ENCODE data around the gene MXRA8.
A peak's percentile ranks its signal among the peaks of the same experiment; 100 is the strongest.

The MXRA8 gene

DNA sequence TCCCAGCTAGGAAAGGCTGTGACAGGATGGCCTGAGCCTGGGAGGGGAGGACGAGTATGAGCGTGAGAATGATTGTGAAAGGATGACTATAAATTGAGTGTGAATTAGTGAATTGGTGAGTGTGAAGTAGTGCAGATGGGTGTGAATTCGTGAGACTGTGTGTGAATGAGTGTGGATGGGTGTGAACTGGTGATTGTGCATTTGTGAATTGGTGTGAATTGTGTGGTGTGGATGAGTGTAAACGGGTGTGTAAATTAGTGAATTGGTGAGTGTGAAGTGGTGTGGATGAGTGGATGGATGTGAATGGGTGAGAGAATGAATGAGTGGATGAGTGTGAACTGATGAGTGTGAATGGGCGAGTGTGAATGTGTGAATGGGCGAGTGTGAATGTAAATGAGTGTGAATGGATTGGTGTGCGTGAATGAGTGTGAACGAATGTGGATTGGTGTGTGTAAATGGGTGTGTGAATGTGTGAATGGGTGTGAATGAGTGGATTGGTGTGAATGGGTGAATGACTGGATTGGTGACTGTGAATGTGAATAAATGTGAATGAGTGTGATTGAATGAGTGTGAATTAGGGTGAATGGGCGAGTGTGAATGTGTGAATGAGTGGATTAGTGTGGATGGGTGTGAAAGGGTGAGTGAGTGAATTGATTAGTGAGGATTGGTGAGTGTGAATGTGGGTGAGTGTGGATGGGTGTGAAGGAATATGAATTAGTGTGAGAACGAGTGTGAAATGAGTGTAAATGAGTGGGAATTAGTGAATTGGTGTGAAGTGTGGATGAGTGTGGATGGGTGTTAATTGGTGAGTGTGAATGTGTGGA lies 7.7 kb upstream of the MXRA8 start:
- no peak for DNase-seq

DNA sequence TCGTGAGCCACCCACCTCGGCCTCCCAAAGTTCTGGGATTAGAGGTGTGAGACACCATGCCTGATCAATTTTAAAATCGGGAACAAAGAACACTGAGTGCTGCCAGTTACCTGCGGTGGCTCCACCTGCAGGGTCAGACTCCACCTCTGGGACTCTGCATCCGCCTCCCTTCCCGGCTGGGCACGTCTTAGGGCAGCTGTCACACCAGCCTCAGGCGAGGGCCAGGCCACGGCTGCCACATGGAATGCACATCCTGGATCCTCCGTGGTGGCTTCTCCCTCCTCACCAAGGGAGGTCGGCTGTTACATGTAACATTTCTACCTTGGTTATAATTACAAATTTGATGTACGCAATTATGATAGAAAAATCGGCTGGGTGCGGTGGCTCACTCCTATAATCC lies 5.9 kb upstream of the MXRA8 start:
- no peak for DNase-seq

DNA sequence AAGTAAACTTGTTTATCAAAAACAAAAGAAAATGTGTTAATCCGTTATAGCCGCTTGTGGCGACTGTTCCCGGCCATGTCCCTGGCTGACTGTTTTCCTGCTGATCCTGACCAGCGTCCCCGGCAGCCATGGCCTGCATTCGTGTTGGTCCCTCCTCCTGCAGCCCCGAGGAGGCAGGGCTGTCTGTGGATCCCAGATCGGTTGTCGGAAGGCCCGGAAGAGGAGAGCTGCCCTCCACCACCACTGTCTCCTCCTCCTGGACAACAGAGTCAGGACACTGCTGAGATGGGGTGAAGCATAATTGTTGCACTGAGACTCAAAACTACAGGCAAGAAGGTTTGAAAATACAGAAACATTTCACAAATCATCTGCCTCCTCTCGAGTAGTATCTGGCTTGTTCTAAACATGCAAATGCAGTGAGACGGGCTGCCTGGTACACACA lies 3.6 kb upstream of the MXRA8 start:
- no peak for DNase-seq

DNA sequence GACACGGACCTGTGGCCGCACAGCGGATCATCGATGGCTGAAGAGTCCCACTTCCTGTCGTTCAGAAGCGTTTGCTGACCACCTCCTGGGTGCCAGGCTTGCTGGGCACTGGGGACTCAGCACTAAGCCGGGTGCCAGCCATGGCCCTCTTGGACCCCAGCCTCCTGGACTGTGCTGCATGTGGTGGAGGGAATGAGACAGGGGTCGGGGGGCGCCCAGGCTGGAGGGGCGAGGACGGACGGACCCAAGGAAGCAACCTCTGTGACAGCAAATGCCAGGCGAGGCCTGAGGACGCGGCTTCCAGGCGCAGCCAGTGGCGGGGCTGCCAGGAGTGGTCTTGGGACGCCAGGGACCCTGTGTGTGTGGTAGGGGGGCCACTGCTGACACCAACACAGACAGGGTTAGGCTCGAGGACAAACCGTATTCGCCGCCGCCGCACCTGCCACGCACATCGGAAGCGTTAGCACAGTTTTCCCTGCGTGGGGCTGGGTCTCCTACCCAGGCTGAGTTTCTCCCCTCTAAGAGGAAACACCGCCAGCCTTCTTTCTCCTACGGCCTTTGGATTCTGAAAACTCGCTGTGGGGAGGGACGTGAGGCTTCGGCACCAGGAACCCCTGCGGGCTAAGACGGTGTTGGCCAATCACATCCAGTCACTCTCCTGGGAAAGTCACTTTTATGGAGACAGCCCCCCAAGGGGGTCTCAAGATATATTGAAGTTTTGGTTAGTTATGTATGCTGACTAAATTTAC lies 3.1 kb upstream of the MXRA8 start:
- DNase-seq = no peak

DNA sequence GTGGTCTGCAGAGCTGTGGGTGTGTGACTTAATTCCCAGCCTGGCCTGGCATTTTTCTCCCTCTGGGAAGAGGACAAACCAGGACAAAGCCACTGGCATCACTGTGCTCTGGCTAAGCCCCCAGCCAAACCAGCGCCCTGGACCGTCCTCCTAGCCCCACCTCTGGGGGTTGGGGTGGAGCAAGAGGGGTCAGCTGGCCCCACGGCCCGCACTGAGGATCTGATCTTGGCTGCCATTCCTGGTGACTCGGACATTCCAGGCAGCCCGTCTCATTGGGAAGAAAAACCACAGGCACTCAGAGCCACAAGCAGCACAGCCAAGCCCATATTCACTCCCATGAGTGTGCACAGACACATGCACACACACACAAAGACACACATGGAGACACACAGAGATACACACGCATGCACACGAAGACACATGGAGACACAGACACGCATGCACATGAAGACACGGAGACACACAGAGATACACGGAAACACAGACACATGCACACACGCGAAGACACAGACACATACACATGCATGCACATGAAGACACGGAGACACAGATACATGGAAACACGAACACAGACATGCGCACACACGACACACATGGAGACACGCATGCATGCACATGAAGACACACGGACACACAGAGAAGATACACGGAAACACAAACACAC lies 2.3 kb upstream of the MXRA8 start:
- no peak for DNase-seq

DNA sequence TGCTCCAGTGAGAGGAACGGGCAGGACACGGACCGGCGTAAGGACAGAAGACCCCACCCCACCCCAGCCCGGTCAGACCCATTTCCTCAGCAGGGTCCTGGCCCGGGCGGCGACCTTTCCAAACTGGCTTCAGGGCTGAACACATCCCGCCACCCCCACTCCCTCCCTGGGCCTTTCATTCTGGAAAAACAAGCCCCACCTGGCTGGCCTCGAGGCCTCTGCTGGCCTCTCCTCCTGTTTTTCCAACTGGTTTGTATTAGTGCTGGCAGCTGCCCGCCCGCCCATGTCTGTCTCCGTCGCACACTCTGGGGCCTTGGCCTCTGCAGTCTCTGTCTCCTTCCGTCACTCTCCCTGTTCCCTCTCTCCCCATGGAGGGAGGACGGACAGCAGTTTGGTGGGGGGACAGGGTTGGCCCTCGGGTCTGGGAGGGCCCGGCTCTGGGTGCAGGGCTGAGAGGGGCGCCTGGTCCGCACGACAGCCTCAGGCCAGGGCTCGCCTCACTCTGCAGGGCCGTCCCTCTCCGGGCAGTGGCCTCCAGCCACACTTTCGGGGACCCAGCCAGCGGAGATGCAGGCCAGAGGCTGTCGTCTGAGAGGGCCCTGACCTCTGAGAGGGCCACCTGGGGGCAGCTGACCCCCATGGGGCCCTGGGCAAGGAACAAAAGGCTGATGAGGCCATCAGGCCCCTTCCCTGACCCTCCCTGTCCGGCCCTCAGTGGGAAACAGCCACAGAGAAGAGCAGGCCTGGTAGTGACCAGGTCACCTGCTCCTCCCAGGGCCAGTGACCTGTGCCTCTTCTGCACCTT lies 1.5 kb upstream of the MXRA8 start:
- no peak for DNase-seq

DNA sequence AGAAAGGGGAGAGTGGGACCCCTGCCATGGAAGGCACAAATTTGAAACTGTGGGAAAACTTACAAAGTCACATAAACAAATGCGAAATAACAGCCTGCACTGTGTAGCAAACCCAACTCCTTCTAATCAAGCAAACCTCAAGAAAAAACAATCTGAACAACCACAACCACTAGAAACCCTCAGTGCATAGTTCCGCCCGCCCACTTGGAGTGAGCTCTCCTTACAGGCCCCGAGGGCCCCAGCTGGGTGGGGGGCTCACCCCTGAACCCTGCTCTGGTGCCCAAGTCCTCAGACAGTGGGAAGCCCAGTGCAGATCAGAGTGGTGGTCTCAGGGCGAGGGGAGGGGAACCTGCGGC lies 931 bp upstream of the MXRA8 start:
- no peak for DNase-seq

DNA sequence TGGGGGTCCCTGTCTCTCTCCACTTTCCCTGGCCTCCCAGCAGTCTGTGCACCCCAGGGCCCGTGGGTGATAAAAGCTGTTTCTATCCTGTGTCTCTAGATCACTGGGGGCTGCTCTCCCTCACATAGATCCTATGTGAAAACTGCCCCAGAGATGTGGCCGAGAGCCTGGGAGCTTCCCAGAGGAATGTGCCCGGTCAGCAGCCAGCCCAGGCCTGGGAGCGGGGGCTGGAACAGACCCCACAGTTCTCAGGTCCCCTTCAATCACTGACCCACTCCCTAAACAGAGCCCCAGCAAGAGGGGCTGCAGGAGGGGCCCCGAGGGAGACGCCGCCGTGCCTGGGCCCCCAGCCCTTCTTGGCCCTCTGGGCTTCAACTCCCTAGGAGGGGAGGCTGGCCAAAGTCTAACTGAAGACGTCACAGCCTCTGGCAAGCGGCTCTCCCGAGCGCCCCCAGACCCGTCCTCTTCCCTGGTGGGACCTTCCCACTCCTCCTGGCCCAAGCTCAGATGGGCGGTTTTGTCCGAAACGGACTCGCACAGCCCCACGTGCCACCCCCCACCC lies 403 bp downstream of the MXRA8 start:
- no peak for DNase-seq

DNA sequence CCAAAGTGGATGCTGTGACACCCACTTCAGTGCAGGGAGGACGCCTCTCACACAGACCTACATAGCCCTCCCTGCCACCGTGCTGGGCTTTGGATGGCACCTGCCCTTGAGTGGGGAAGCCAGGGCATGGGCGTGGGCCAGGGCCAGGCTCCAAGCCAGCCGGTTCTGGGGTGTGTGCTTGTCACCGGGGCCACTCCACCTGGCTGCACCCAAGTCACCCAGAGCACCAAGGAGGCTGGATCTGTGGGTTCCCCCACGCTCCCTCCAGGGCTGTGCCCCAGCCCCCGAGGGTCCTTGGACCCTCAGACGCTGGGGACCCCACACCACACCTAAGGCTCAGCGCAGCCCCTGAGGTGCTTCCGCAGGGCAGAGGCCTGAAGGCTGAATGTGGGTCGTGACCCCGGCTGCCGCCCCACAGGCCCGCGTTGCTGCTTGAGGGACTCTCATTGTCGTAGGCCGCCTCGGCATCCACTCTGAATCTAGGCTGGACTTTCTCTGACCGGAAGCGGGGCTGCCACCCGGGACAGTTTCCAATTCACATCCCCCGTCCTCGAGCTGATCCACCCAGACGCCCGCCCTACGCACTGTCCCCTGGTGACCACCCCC lies 1.5 kb downstream of the MXRA8 start:
- DNase-seq = no peak

DNA sequence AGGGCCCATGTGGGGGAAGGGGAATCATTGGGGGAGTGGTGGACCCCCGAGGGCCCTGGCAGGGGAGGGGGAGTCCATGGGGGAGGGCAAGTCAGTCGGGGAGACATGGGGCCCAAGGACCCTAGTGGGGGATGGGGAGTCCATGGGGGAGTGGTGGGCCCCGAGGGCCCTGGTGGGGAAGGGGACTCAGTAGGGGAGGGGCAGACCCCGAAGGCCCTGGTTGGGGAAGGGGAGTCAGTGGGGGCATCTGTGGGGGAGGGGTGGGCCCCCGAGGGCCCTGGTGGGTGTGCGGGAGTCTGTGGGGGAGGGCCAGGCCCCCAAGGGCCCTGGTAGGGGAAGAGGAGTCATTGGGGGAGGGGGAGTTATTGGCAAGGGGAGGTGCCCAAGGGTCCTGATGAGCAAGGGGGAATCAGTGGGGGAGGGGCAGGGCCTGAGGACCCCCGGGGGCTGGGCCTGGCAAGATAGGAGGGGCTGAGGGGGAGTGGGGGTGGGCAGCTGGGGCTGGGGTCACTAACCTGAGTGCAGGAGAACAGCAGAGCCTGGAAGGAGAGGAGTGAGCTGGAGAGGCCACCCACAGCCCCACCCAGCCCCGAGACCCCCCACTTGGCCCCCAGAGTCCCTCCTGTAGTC lies 2.1 kb downstream of the MXRA8 start:
- DNase-seq = no peak

DNA sequence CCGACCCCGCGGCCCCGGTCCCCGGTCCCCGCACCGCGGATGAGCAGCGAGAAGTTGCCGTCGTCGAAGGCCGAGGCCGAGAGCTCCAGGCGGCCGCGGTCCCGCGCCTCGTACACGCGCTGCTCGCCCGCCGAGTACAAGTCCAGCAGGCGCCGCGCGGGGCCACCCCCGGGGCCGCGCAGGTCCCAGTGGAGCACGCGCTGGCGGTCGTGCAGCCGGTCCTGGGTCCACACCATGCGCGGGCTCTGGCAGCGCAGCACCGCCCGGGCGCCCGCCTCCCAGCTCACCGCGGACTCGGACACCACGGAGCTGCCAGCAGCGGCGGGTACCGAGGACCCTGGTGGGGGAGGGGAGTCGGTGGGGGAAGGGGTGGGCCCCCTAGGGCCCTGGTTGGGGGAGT lies 2.9 kb downstream of the MXRA8 start:
- no peak for DNase-seq

DNA sequence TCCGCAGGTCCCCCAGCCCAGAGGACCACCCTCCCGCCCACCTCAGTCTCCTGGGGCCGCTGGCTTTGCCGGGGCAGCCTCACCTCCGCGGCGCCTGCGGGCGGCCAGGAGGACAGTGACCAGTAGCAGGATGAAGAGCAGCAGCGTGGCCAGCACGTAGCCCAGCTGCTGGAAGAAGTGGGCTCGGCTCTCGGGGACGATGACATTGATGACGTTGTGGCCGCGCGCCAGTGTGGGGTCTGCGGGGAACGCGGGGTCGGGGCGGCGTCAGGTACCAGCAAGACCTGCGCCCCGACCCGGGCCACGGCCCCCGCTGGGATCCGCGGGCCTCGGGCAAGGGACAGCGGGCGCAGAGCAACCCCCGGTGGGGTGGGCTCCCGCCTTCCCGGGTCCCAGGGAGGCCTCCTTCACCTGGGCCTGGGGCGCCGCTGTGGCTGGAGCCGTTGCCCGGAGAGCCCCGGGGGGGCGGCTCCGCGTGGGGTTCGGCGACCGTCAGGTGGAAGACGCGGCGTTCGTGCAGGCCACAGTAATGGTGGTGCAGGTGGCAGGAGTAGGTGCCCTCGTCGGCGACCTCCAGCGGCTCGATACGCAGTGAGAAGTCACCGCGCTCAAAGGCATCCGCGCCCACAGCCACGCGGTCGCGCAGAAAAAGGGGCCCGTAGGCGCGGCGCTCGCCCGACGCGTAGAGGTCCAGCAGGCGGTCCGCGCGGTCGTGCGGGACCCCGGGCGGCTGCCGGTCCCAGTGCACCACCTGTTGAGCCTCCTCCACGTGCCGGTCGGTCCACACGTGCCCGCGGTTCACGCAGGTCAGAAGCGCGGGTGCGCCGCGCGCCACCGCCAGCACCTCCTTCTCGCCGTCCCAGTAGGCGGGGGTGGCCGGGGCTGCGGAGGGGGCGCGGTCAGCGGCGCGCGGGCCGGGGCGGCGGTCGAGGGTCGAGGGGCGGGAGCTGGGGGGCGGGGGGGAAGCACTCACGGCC lies 3.8 kb downstream of the MXRA8 start:
- DNase-seq = no peak

DNA sequence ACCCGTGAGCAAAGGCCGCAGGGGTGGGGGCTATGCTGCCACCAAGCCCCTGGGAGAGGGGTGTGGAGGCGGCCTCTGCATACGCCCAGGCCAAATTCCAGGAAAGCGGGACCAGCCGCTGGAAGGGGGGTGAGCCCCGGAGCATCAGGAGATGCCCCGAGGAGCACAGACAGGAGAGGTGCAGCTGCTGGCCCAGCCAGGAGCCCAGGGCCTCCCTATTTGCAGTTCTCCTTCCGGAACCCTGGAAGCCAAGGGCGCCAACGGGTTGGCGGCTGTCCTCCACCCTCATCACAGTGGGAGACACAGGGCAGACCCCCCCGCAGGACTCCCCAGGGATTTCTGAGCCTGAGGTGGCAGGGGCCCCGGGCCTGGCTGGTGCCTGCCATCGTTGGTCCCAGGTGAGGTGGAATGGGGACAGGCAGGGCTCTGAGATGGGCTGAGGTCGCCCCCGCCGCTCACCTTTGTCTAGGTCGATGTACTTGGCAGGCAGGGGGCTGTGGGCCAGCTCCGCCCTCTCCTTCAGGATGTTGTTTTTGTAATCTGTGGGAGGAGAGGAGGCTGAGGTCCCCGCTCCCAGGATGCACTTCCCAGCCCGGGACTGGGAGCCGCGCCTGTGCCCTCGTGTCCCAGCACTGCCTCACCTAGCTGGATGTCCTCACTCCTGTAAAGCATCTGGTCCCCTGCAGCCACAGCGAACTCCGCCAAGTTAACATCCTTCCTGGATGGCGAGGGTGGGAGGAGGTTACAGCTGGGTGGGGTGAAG lies 4.8 kb downstream of the MXRA8 start:
- no peak for DNase-seq

DNA sequence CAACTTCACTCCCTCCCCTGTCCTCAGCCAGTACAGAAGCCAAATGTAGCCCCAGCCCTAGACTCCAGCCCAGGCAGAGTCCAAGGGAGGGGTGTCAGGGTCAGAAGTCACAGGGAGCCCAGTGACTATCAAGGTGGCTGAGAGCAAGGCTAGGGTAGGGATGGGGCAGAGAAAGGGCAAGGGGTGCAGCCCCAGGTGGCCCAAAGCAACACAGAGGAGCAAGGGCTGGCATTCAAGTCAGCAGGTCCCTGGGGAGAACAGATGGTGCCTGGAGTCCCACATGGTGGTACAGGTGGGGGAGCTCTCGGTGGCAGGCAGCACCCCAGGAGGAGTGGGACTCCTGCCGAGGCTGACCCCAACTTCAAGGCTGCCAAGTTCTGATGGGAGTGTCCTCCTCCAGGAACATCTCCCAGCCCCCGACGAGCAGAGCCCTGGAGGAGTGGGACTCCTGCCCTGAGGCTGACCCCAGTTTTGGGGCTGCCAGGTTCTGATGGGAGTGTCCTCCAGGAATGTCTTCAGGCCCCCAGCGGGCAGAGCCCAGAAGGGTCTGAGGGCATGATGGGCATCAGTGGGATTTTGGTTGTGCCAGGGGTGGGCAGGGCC lies 5.5 kb downstream of the MXRA8 start:
- no peak for DNase-seq

DNA sequence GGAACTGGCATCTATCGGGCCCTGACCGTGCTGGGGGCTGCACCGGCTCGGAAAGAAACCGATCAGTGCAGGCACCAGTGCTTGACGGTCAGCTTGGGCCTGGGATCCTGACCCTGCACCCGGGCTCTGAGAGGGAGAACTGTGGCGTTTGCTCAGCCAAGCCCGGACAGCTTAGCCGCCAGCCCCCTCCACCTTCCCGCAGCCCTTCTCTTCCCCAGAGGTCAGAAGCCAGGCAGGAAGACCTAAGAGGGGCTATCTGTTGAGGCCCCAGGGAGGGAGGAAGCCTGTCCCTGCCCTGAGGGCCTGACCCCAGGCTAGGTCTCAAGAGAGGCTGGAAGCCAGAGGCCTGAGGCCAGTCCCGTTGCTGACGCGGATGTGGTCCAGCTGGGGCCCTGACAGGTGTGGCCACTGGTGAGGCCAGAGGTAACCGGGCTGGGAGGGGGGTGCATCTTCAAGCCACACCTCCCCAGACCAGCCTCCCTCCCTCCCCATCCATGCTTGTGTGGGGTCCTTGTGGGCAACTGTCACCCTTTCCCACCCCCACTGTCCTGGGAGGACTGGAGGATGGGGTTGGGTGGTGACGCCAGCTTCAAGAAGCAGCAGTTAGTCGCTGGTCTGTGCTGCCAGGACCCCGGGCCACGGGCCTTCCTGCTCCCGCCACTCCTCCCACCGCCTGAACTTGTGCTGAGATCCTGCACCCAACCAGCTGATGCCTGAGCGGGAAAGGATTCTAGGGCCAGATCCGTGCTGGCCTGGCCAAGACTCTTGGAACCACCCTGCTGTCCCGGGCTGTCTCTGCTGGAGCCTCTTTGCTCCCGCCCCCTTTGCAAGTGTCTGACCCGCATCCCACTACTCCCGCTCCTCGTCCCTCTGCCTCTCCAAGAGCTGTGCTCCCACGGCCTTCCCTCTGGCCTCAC lies 6.6 kb downstream of the MXRA8 start:
- no peak for DNase-seq

DNA sequence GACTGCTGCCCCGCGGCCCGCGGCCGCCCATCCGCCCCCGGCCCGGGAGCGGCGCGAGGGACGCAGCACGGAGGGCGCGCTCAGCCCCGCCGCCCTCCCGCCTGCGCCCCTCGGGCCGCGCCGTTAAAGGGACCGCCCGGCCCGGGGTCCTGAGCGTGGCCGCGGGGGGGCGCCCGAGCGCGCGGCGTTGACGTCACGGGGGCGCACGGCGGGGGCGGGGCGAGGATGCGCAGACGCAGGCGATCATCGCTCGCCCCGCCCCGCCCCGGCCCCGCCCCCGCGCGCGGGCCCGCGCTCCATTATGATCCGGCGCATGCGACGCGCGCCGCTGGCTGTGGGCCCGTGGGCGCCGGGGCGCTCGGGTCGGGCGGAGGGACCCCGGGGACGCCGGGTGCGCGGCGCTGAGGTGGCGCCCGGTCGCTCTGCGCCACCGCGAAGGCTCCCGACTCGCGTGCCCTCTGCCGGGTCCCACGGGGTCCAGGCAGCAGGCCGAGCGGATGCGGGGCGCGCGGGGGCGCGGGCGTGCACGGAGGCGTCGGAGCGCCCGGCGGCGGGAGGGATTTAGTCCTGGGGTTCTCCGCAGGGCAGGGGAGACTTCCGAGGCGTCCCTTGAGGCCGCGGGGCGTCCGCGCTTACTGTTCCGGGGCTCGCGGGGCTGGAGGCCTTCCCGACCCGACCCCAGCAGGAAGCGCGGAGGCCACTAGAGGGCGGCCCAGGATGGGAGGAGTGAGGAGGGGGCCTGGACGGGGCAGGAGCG lies 8.9 kb downstream of the MXRA8 start, which contains the start of gene DVL1:
DVL1 (minus strand) TSS at position 163 of the 757 bp plus-strand sequence. CDS start 353 bp downstream, outside the sequence.
- DNase-seq = peak; percentile 70
